Activated CD4-positive, alpha-beta T cell treated with anti-CD3 and anti-CD28 coated beads for 36 hours (primary cell): Measurements from ENCODE around the gene TMEM82. TPM values are rescaled to one million over a fixed set of nuclear protein-coding genes. Genes with fewer than 3 reads are reported as not detected.
A peak's percentile ranks its signal among the peaks of the same experiment; 100 is the strongest.

Experiments
- ATAC-seq: fragments of 200-7000 bp; cut with Tn5 transposase; one replicate; pipeline ENCODE4 v1.10.0; 2021; ENCODE audit warnings: mild to moderate bottlenecking, moderate library complexity
- CTCF ChIA-PET: fragments of 350-600 bp; sonication (Branson Sonifier 250); formaldehyde crosslinking; loops from one replicate; lab custom pipeline; 2021; ENCODE audit warnings: antibody characterized with exemption; lab: Charles Lee
- POLR2A ChIA-PET: fragments of 350-600 bp; sonication (Branson Sonifier 250); formaldehyde crosslinking; loops from one replicate; lab custom pipeline; 2021; ENCODE audit warnings: antibody characterized with exemption, inconsistent platforms; lab: Charles Lee
- DNase-seq: peaks from one replicate; pipeline ENCODE4 v3.0.0-alpha.2; 2020
- H3K27ac Mint-ChIP-seq: one replicate; pipeline ENCODE4 v1.8.0; 2021; ENCODE audit warnings: mixed read lengths
- H3K27me3 Mint-ChIP-seq: one replicate; pipeline ENCODE4 v1.8.0; 2021; ENCODE audit warnings: mixed read lengths
- H3K36me3 Mint-ChIP-seq: one replicate; pipeline ENCODE4 v1.8.0; 2021; ENCODE audit warnings: low read depth, mixed read lengths
- H3K4me1 Mint-ChIP-seq: one replicate; pipeline ENCODE4 v1.8.0; 2021; ENCODE audit warnings: mixed read lengths
- H3K4me3 Mint-ChIP-seq: one replicate; pipeline ENCODE4 v1.8.0; 2021; ENCODE audit warnings: mild to moderate bottlenecking, moderate library complexity, mixed read lengths
- H3K9me3 Mint-ChIP-seq: one replicate; pipeline ENCODE4 v1.8.0; 2021; ENCODE audit warnings: low read depth, mixed read lengths
- intact Hi-C, 2 experiments: fragments of 100-400 bp; cut with DNase I in 1 of 2; cut with micrococcal nuclease in 1 of 2; formaldehyde crosslinking; loops; one replicate each; pipeline versions ENCODE4 v1.14.2 to v1.15.1; 2022 to 2024; cut with DNase I, micrococcal nuclease
- total RNA-seq, 2 experiments: library from RNA; stranded (reverse); gene quantifications; one replicate each; pipeline ENCODE4 v1.2.3, GENCODE V29; 2021

The TMEM82 gene
- total RNA-seq, 2 experiments from 2014 or later, result not detected

GRCh38 chr1:15758953-15759661 is 16.8 kb downstream of the TMEM82 start:
- intact Hi-C loops, result no loop called here
- peak; percentile 15 for DNase-seq
- H3K4me1 Mint-ChIP-seq, result peaks cover 8% of the 10 kb centered on the region
- H3K9me3 Mint-ChIP-seq, result no peaks in the 10 kb centered on the region
- POLR2A ChIA-PET, result no interaction called here
- CTCF ChIA-PET, result interaction anchor here (0.7 kb wide), 1 partner anchor 274 kb away, joined by 3 read pairs; no protein-coding TSS in a partner anchor
- no peak overlapping the region for H3K4me3 Mint-ChIP-seq
- no peaks in the 10 kb centered on the region for H3K36me3 Mint-ChIP-seq
- no peak overlapping the region for H3K27ac Mint-ChIP-seq
- ATAC-seq, result peak; percentile 34
- peaks cover 32% of the 10 kb centered on the region for H3K27me3 Mint-ChIP-seq

GRCh38 chr1:15760520-15761211 is 18.4 kb downstream of the TMEM82 start:
- Mint-ChIP-seq H3K27ac (no peak overlapping the region), H3K36me3 (no peaks in the 10 kb centered on the region), H3K4me1 (peaks cover 8% of the 10 kb centered on the region), H3K4me3 (no peak overlapping the region), H3K9me3 (no peaks in the 10 kb centered on the region), H3K27me3 (peaks cover 28% of the 10 kb centered on the region)
- CTCF ChIA-PET, result interaction anchor here (1.2 kb wide), 1 partner anchor 31 kb away, joined by 3 read pairs; no protein-coding TSS in a partner anchor
- no peak for DNase-seq
- intact Hi-C loops, result no loop called here
- ATAC-seq, result no peak
- POLR2A ChIA-PET, result no interaction called here

DNA sequence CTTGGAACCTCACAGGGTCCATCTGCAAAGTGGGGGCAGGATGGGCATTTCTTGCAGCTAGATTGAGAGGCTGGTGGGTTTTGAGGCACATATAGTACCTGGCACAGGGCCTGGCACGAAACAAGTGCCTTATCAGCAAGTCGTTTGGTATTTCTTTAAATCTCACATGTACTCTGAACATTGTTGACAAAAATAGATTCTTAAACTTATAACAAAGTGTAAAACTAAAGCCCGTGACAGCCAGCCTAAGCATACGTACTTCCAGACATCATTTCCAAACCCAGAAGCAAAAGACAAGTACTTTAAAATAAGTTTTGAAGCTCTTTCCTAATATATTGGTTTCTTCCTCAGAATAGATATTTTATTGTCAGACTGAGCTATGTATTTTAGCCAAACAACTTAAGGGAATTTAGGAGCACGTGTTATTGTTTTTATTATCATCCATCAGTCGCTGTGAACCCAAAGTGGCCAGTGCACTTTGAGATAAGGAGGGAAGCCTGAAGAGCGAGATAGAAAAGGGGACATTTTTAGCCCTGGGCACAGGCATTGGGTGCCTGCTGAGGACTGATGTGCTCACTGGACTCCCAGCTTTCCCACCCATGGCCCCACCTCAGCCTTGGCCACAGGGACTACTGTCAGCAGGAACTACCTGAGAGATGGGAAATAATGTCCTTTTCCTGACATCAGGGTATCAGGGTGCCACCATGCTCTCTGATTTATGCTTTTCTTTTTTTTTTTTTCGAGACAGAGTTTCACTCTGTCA is 19.2 kb downstream of the TMEM82 start:
- peaks cover 2% of the 10 kb centered on the region for H3K4me1 Mint-ChIP-seq
- CTCF ChIA-PET, result interaction anchor here (0.6 kb wide), 1 partner anchor 57 kb away, joined by 3 read pairs; no protein-coding TSS in a partner anchor
- H3K27me3 Mint-ChIP-seq, result peaks cover 22% of the 10 kb centered on the region
- no peak overlapping the region for H3K4me3 Mint-ChIP-seq
- H3K9me3 Mint-ChIP-seq, result no peaks in the 10 kb centered on the region
- no peak for DNase-seq
- intact Hi-C loops, result no loop called here
- POLR2A ChIA-PET, result interaction anchor here (0.6 kb wide), 1 partner anchor 20 kb away, joined by 3 read pairs; no protein-coding TSS in a partner anchor
- H3K36me3 Mint-ChIP-seq, result no peaks in the 10 kb centered on the region
- ATAC-seq, result no peak
- H3K27ac Mint-ChIP-seq, result no peak overlapping the region

DNA sequence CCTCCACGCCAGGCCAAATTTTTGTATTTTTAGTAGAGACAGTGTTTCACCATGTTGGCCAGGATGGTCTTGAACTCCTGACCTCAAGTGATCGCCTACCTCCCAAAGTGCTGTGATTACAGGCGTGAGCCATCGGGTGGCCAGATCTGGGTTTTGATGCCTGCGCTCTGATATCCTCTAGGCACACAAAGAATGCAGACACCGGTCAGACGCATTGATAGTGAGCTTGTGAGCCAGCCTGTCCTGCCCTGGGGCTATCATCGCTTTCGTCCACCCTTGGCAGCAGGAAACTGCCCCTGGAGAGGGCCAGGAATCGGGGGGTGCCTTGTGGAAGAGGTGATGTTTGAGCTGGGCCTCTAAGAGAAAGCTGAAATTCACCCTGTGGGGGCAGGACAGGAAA is 20.2 kb downstream of the TMEM82 start:
- CTCF ChIA-PET, result interaction anchor here (0.7 to 0.8 kb wide), 2 partner anchors 263 to 1433 kb away, joined by 3 read pairs; no protein-coding TSS in a partner anchor
- H3K36me3 Mint-ChIP-seq, result no peaks in the 10 kb centered on the region
- H3K9me3 Mint-ChIP-seq, result no peaks in the 10 kb centered on the region

DNA sequence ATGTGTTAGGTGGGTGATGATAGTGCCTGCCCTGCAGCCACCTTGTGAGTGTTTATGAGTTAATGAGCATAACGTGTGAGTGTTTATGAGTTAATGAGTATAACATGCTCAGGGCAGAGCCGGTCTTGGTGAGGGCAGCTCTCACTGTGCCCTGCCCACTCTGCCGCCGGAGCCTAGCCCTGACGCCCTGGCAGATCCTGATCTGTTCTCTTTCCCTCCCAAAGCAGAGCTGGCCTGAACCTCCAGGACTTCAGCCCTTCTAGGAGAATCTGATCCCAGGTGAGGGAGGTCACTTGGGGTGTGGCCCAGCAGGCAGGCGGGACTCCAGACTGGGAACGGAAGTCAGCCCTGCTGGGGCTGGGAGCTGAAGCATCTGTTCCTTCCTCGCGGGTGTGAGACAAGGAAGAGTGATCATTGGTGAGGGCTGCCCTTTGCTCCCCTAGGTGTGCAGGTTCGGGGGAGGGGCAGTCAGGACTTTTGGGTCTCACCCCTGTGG is 22.0 kb downstream of the TMEM82 start:
- ATAC-seq (no peak), DNase-seq (no peak)
- Mint-ChIP-seq H3K4me3 (no peak overlapping the region), H3K4me1 (no peaks in the 10 kb centered on the region), H3K27ac (no peak overlapping the region), H3K27me3 (peaks cover 10% of the 10 kb centered on the region), H3K9me3 (no peaks in the 10 kb centered on the region), H3K36me3 (no peaks in the 10 kb centered on the region)
- intact Hi-C loops, result no loop called here
- ChIA-PET CTCF (interaction anchor here (0.7 kb wide), 1 partner anchor 439 kb away, joined by 3 read pairs; no protein-coding TSS in a partner anchor), POLR2A (no interaction called here)

More for the DNA sequence above, 20.2 kb downstream of the TMEM82 start:
- no peak overlapping the region for H3K4me3 Mint-ChIP-seq
- intact Hi-C loops, result no loop called here
- no peak overlapping the region for H3K27ac Mint-ChIP-seq
- H3K27me3 Mint-ChIP-seq, result peaks cover 14% of the 10 kb centered on the region
- no peak for ATAC-seq
- POLR2A ChIA-PET, result interaction anchor here (0.6 kb wide), 1 partner anchor 21 kb away, joined by 3 read pairs; no protein-coding TSS in a partner anchor
- DNase-seq, result no peak
- H3K4me1 Mint-ChIP-seq, result peaks cover 2% of the 10 kb centered on the region

DNA sequence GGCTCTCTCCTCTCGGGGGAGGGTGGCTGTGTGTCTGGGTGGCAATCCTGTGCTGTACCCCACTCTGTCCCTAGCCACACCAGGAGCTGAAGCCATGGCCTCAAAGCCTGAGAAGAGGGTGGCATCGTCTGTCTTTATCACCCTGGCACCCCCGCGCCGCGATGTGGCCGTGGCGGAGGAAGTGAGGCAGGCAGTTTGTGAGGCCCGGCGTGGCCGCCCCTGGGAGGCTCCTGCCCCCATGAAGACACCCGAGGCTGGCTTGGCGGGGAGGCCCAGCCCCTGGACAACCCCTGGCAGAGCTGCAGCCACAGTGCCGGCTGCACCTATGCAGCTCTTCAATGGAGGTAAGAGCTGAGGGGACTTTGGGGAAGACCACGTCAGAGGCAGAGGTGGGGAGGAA is 22.6 kb downstream of the TMEM82 start:
- POLR2A ChIA-PET, result no interaction called here
- H3K4me1 Mint-ChIP-seq, result no peaks in the 10 kb centered on the region
- no peak for ATAC-seq
- DNase-seq, result no peak
- no peak overlapping the region for H3K4me3 Mint-ChIP-seq
- intact Hi-C loops, result no loop called here
- no peaks in the 10 kb centered on the region for H3K36me3 Mint-ChIP-seq
- CTCF ChIA-PET, result interaction anchor here (0.7 kb wide), 1 partner anchor 439 kb away, joined by 3 read pairs; no protein-coding TSS in a partner anchor
- H3K9me3 Mint-ChIP-seq, result no peaks in the 10 kb centered on the region
- H3K27ac Mint-ChIP-seq, result no peak overlapping the region
- H3K27me3 Mint-ChIP-seq, result peaks cover 7% of the 10 kb centered on the region

- DNase-seq, result no peak
- Mint-ChIP-seq H3K36me3 (no peaks in the 10 kb centered on the region), H3K4me3 (no peak overlapping the region), H3K27ac (no peak overlapping the region), H3K9me3 (no peaks in the 10 kb centered on the region), H3K27me3 (peaks cover 6% of the 10 kb centered on the region), H3K4me1 (no peaks in the 10 kb centered on the region)
- ATAC-seq, result no peak
- intact Hi-C loops, result no loop called here
- CTCF ChIA-PET, result interaction anchor here (0.6 to 0.8 kb wide), 2 partner anchors 9 to 13 kb away, joined by 3 to 4 read pairs; no protein-coding TSS in a partner anchor
- POLR2A ChIA-PET, result no interaction called here
Measured at GRCh38 chr1:15765495-15766194, 23.3 kb downstream of the TMEM82 start.

GRCh38 chr1:15767941-15768340 is 25.6 kb downstream of the TMEM82 start:
- Mint-ChIP-seq H3K4me1 (no peaks in the 10 kb centered on the region), H3K9me3 (no peaks in the 10 kb centered on the region), H3K27ac (no peak overlapping the region), H3K36me3 (no peaks in the 10 kb centered on the region), H3K27me3 (peaks cover 5% of the 10 kb centered on the region), H3K4me3 (no peak overlapping the region)
- ChIA-PET POLR2A (no interaction called here), CTCF (no interaction called here)
- DNase-seq (no peak), ATAC-seq (no peak)
- intact Hi-C loops, result no loop called here

- Mint-ChIP-seq H3K36me3 (no peaks in the 10 kb centered on the region), H3K9me3 (no peaks in the 10 kb centered on the region), H3K4me1 (no peaks in the 10 kb centered on the region), H3K27me3 (peaks cover 5% of the 10 kb centered on the region), H3K4me3 (no peak overlapping the region), H3K27ac (no peak overlapping the region)
- ATAC-seq, result no peak
- no peak for DNase-seq
- intact Hi-C loops, result no loop called here
- ChIA-PET POLR2A (no interaction called here), CTCF (no interaction called here)
Measured at GRCh38 chr1:15768388-15768787, 26.1 kb downstream of the TMEM82 start.

- H3K36me3 Mint-ChIP-seq, result no peaks in the 10 kb centered on the region
- no peaks in the 10 kb centered on the region for H3K9me3 Mint-ChIP-seq
- DNase-seq (no peak), ATAC-seq (no peak)
- no peak overlapping the region for H3K4me3 Mint-ChIP-seq
- H3K27ac Mint-ChIP-seq, result no peak overlapping the region
- CTCF ChIA-PET, result no interaction called here
- intact Hi-C loops, result no loop called here
- POLR2A ChIA-PET, result interaction anchor here (0.8 kb wide), 1 partner anchor 205 kb away, joined by 8 read pairs; the partner anchor contains the start of gene ZBTB17
- H3K27me3 Mint-ChIP-seq, result peaks cover 5% of the 10 kb centered on the region
- no peaks in the 10 kb centered on the region for H3K4me1 Mint-ChIP-seq
Measured at GRCh38 chr1:15770313-15770962, 28.1 kb downstream of the TMEM82 start.
